ENCODE measurements around the gene EPB41L1. TPM values are rescaled to one million over a fixed set of nuclear protein-coding genes. Genes with fewer than 3 reads are reported as not detected.

Gene EPB41L1
- polyA plus RNA-seq, 1 donor (not counting 4 experiments of a cell fraction or from before 2014, with no cell fraction given): 1.2 TPM

- no peak overlapping the region for H3K4me3 ChIP-seq (ENCODE audit: control insufficient read depth in 2 of 3, extremely low read depth in 1 of 3, insufficient read depth in 2 of 3, low read depth in 1 of 3, low read length in 3 of 3)
- no peaks in the 10 kb centered on the region for H3K9me3 ChIP-seq (ENCODE audit: control insufficient read depth, low read depth, low read length)
- FAIRE-seq (no peak), DNase-seq (ENCODE audit: low read depth, low spot score) (no peak)
- no peak overlapping the region for H3K27ac ChIP-seq (ENCODE audit: control insufficient read depth, insufficient read depth, low read length)
- dilution Hi-C loops (cut with MboI; ENCODE audit: extremely low pct_ligation_motif_present, low sequenced_read_pairs): no loop called here
- TF ChIP-seq CTCF (optimal IDR thresholded peaks at IDR 0.05 in 1 of 3, IDR thresholded peaks at IDR 0.05 in 1 of 3, conservative IDR thresholded peaks at IDR 0.05 in 1 of 3; ENCODE audit: extremely low read depth in 1 of 3, insufficient read depth in 2 of 3, low read length in 3 of 3) (no peak), EZH2 (IDR thresholded peaks at IDR 0.05; ENCODE audit: low read length) (no peak)
- H3K27me3 ChIP-seq (ENCODE audit: control insufficient read depth, extremely low read depth, insufficient read depth, low read length): no peaks in the 10 kb centered on the region
- H3K79me2 ChIP-seq (ENCODE audit: control insufficient read depth, insufficient read depth, low read length): no peaks in the 10 kb centered on the region
- no peaks in the 10 kb centered on the region for H3K36me3 ChIP-seq (ENCODE audit: control insufficient read depth in 2 of 2, extremely low read depth in 1 of 2, insufficient read depth in 2 of 2, low read length in 2 of 2)
- no peak overlapping the region for H2AFZ ChIP-seq (ENCODE audit: control insufficient read depth, low read length)
- no peaks in the 10 kb centered on the region for H3K9me1 ChIP-seq (ENCODE audit: control insufficient read depth, extremely low read depth, insufficient read depth, low read length)
- no peaks in the 10 kb centered on the region for H4K20me1 ChIP-seq (ENCODE audit: control insufficient read depth, extremely low read depth, insufficient read depth, low read length)
- H3K4me1 ChIP-seq (ENCODE audit: control insufficient read depth, extremely low read depth, insufficient read depth, low read length): no peaks in the 10 kb centered on the region
- no peak overlapping the region for H3K9ac ChIP-seq (ENCODE audit: control insufficient read depth, extremely low read depth, insufficient read depth, low read length)
- H3K4me2 ChIP-seq (ENCODE audit: control insufficient read depth, extremely low read depth, insufficient read depth, low read depth, low read length): no peak overlapping the region
These were observed 61.9 kb downstream of the EPB41L1 start for GRCh38 chr20:36216314-36217025.

GRCh38 chr20:36217226-36217625 lies 62.7 kb downstream of the EPB41L1 start:
- Histone ChIP-seq H3K9ac (ENCODE audit: control insufficient read depth, extremely low read depth, insufficient read depth, low read length) (no peak overlapping the region), H3K27me3 (ENCODE audit: control insufficient read depth, extremely low read depth, insufficient read depth, low read length) (no peaks in the 10 kb centered on the region), H2AFZ (ENCODE audit: control insufficient read depth, low read length) (no peak overlapping the region), H3K4me3 (ENCODE audit: control insufficient read depth in 2 of 3, extremely low read depth in 1 of 3, insufficient read depth in 2 of 3, low read depth in 1 of 3, low read length in 3 of 3) (no peak overlapping the region), H3K27ac (ENCODE audit: control insufficient read depth, insufficient read depth, low read length) (no peak overlapping the region), H3K9me1 (ENCODE audit: control insufficient read depth, extremely low read depth, insufficient read depth, low read length) (no peaks in the 10 kb centered on the region), H4K20me1 (ENCODE audit: control insufficient read depth, extremely low read depth, insufficient read depth, low read length) (no peaks in the 10 kb centered on the region), H3K4me1 (ENCODE audit: control insufficient read depth, extremely low read depth, insufficient read depth, low read length) (no peaks in the 10 kb centered on the region), H3K9me3 (ENCODE audit: control insufficient read depth, low read depth, low read length) (no peaks in the 10 kb centered on the region), H3K4me2 (ENCODE audit: control insufficient read depth, extremely low read depth, insufficient read depth, low read depth, low read length) (no peak overlapping the region), H3K79me2 (ENCODE audit: control insufficient read depth, insufficient read depth, low read length) (no peaks in the 10 kb centered on the region), H3K36me3 (ENCODE audit: control insufficient read depth in 2 of 2, extremely low read depth in 1 of 2, insufficient read depth in 2 of 2, low read length in 2 of 2) (no peaks in the 10 kb centered on the region)
- TF ChIP-seq EZH2 (IDR thresholded peaks at IDR 0.05; ENCODE audit: low read length) (no peak), CTCF (optimal IDR thresholded peaks at IDR 0.05 in 1 of 3, IDR thresholded peaks at IDR 0.05 in 1 of 3, conservative IDR thresholded peaks at IDR 0.05 in 1 of 3; ENCODE audit: extremely low read depth in 1 of 3, insufficient read depth in 2 of 3, low read length in 3 of 3) (peak; percentile 25 to 32 (median 30))
- FAIRE-seq (no peak), DNase-seq (ENCODE audit: low read depth, low spot score) (no peak)
- dilution Hi-C loops (cut with MboI; ENCODE audit: extremely low pct_ligation_motif_present, low sequenced_read_pairs): no loop called here
